Right atrium auricular region (tissue), 2 donors: ENCODE results near the gene DLG2. TPM values are rescaled to one million over a fixed set of nuclear protein-coding genes. Genes with fewer than 3 reads are reported as not detected.

Experiments
- DNase-seq: peaks from one replicate; pipeline ENCODE4 v3.0.0-alpha.2; 2019; ENCODE audit warnings: low spot score
- H3K27ac ChIP-seq, 2 donors: fragments of 200-600 bp; sonication (generic); 1 replicate in 1 of 2; 2 replicates in 1 of 2; pipeline ENCODE4 v1.5.1; 2016 to 2019
- H3K27me3 ChIP-seq, 2 donors: fragments of 200-600 bp; sonication (generic); one replicate each; pipeline versions ENCODE4 v1.5.1 to v1.6.0; 2017 to 2019
- H3K36me3 ChIP-seq: fragments of 200-600 bp; sonication (generic); one replicate; pipeline ENCODE4 v1.5.1; 2016
- H3K4me1 ChIP-seq, 2 donors: fragments of 200-600 bp; sonication (generic); one replicate each; pipeline versions ENCODE4 v1.5.1 to v1.6.0; 2017 to 2019
- H3K4me3 ChIP-seq, 2 donors: fragments of 200-600 bp; sonication (generic); 1 replicate in 1 of 2; 2 replicates in 1 of 2; pipeline ENCODE4 v1.5.1; 2017 to 2019; ENCODE audit warnings: mild to moderate bottlenecking in 1 of 2, moderate library complexity in 1 of 2
- H3K9me3 ChIP-seq, 2 donors: fragments of 200-600 bp; sonication (generic); one replicate each; pipeline ENCODE4 v1.5.1; 2019
- total RNA-seq, 2 donors: library from RNA; depleted of rRNA; stranded (reverse); fragments of >200 nt; gene quantifications; one replicate each; pipeline ENCODE4 v1.1.0, GENCODE V29; 2016
- TF ChIP-seq, protein P1 (sequence below), 2 donors: fragments of 200-600 bp; sonication (generic); IDR thresholded peaks; one replicate each; pipeline ENCODE4 v1.5.1; 2019; ENCODE audit warnings: antibody characterized with exemption in 2 of 2

The DLG2 gene
- total RNA-seq, 2 donors from 2014 or later = 6.6 to 6.7 TPM

DNA sequence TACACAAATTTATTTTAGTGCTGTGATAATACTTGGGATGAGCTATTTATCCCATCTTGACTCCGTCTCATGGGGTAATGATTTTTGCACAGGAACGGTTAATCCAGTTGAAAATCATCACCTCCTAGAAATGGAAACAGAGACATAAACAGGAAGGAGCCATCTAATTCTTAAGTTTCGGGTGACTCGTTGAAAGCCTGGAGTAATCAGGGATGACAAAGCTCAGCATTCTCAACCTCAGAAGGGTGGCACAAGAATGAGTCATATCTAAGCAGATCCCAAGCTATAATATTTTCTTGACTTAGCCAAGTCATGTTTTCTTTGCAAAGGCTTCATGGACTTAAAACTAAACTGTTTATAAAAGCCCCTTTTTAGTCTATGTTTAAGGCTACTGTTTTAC lies 2060.2 kb downstream of the DLG2 start:
- H3K4me3 ChIP-seq = no peak overlapping the region

DNA sequence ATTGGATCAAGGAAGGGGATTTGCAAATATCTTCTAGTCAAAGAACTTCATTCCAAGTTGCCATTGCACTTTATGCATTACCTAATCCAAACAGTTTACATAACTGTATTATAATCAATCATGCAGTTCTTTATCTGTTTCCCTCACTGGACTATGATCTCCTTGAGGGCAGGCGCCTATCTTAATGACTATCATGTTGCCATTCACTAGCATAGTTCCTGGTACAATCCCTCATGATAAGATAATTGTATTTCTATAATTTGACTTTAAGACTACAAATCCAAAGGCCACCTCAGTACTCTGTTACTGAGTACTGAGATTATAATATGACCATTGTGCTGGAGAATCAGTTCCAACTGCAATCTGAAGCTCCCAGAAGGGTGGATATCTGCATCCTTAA lies 2062.3 kb downstream of the DLG2 start:
- Histone ChIP-seq H3K27ac (no peak overlapping the region), H3K4me1 (no peaks in the 10 kb centered on the region), H3K9me3 (no peaks in the 10 kb centered on the region), H3K36me3 (no peaks in the 10 kb centered on the region), H3K27me3 (no peaks in the 10 kb centered on the region), H3K4me3 (no peak overlapping the region)
- no peak for DNase-seq
- TF ChIP-seq, protein P1, sequence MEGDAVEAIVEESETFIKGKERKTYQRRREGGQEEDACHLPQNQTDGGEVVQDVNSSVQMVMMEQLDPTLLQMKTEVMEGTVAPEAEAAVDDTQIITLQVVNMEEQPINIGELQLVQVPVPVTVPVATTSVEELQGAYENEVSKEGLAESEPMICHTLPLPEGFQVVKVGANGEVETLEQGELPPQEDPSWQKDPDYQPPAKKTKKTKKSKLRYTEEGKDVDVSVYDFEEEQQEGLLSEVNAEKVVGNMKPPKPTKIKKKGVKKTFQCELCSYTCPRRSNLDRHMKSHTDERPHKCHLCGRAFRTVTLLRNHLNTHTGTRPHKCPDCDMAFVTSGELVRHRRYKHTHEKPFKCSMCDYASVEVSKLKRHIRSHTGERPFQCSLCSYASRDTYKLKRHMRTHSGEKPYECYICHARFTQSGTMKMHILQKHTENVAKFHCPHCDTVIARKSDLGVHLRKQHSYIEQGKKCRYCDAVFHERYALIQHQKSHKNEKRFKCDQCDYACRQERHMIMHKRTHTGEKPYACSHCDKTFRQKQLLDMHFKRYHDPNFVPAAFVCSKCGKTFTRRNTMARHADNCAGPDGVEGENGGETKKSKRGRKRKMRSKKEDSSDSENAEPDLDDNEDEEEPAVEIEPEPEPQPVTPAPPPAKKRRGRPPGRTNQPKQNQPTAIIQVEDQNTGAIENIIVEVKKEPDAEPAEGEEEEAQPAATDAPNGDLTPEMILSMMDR (IDR thresholded peaks at IDR 0.05) = no peak

More for the DNA sequence above, 2060.2 kb downstream of the DLG2 start:
- DNase-seq = no peak
- no peaks in the 10 kb centered on the region for H3K4me1 ChIP-seq
- no peak overlapping the region for H3K27ac ChIP-seq
- TF ChIP-seq, protein P1 (IDR thresholded peaks at IDR 0.05) = no peak
- H3K36me3 ChIP-seq = no peaks in the 10 kb centered on the region
- H3K9me3 ChIP-seq = no peaks in the 10 kb centered on the region
- no peaks in the 10 kb centered on the region for H3K27me3 ChIP-seq

DNA sequence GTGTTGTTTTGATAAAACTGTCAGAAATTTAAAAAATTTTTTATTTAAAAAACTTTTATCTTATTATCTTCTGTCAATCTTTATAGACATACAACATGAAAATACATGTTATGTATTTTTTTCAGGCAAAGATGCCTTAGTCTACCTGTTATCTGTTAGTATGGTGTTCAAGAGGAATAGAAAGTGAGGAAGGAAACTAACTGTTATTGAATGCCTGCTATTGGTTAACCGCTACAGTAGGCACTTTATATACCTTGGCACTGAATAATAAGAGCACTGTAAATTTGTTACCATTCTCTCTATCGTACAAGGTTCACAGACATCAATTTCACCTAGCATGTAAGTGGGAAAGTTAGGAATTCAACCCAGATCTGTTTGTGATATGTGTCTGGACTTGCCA lies 2068.9 kb downstream of the DLG2 start:
- TF ChIP-seq, protein P1 (IDR thresholded peaks at IDR 0.05) = no peak
- Histone ChIP-seq H3K27me3 (no peaks in the 10 kb centered on the region), H3K4me1 (no peaks in the 10 kb centered on the region), H3K9me3 (no peaks in the 10 kb centered on the region), H3K4me3 (no peak overlapping the region), H3K36me3 (no peaks in the 10 kb centered on the region), H3K27ac (no peak overlapping the region)
- no peak for DNase-seq

DNA sequence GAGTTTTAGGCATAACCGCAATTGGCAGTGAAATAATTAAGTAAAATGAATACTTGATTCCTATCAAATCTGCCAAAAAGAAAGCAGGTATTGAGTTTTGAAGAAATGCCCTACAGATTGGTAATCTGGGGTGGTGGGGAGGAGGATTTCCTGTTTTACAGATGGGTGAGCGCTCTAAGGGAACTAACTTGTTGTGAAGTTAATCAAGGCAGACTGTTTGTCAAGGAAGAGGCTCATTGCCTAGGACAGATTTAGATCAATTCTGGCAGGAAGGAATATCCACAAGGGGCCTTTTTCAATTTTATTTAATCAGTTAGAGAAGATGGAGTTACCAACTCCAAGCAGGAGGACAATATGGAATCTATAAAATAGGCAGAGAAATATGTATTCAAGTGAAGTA lies 2069.5 kb downstream of the DLG2 start:
- Histone ChIP-seq H3K4me1 (no peaks in the 10 kb centered on the region), H3K27me3 (no peaks in the 10 kb centered on the region), H3K27ac (no peak overlapping the region), H3K4me3 (no peak overlapping the region), H3K36me3 (no peaks in the 10 kb centered on the region), H3K9me3 (no peaks in the 10 kb centered on the region)
- TF ChIP-seq, protein P1 (IDR thresholded peaks at IDR 0.05) = no peak
- DNase-seq = no peak

DNA sequence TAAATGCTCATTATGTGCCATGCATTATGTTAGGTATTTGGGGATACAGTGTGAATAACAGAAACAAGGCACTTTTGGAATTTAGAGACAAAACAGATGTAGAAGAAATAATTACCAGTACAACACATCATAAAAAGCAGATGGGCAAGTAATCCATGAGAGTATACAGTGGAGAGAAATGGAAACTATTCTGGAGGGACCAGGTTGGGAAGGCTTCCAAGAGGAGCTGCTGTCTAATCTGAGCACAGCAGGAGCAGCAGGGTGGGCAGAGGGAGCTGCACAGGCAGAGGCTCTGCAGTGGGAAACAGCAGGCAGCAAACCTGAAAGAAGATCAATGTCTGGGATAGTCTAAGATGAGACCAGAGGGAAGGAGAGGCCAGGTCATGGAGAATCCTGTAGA lies 2072.3 kb downstream of the DLG2 start:
- no peak for DNase-seq

More for the DNA sequence above, 2072.3 kb downstream of the DLG2 start:
- TF ChIP-seq, protein P1 (IDR thresholded peaks at IDR 0.05) = no peak
- Histone ChIP-seq H3K36me3 (no peaks in the 10 kb centered on the region), H3K27me3 (no peaks in the 10 kb centered on the region), H3K4me3 (no peak overlapping the region), H3K9me3 (no peaks in the 10 kb centered on the region), H3K27ac (no peak overlapping the region), H3K4me1 (no peaks in the 10 kb centered on the region)
